HG03469 (cell line): ENCODE measurements around the gene ZC3H8.

ENCODE experiments used
- ATAC-seq: cut with Tn5 transposase; IDR thresholded peaks from one replicate; pipeline ENCODE4 v1.9.1; 2021; ENCODE audit warnings: mild to moderate bottlenecking, moderate library complexity, moderate number of reproducible peaks; ENCODE audit not compliant: unreplicated experiment

The ZC3H8 gene

DNA sequence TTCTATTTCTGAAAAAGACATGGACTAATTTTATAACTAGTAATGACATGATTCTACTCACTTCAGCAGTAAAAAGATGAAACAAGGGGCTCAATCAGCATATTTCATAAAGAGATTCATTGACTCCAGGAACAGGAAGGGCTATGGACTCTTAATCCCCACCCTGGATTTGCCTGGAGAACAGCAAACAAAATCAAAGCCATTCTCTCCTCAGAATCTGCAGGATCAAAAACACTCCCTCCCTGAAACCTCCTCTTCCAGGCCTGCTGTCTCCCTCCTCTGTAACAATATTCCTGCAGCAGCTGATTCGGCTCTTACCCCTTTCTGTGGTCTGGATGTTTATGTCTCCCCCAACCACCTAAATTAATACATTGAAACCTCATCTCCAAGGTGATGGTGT is 57.0 kb downstream of the ZC3H8 start:
- no peak for ATAC-seq

DNA sequence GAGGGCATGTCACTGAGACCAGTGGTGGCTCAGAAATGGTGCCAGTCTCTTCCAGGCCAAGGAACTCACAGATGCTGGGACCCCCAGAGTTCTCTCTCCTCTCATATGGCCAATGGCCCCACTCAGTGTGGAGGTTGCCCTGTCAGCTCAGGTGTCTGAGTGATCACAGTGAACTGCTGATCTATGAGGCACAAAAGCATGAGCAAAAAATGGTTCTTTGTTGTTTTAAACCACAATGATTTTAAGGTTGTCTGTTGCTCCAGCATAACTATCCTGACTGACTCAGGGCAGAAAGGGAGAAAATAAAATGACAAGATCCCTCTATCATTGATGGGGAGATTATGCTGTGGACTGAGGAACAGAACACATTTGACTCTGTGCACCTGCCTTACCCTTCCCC is 58.9 kb downstream of the ZC3H8 start:
- ATAC-seq: no peak

DNA sequence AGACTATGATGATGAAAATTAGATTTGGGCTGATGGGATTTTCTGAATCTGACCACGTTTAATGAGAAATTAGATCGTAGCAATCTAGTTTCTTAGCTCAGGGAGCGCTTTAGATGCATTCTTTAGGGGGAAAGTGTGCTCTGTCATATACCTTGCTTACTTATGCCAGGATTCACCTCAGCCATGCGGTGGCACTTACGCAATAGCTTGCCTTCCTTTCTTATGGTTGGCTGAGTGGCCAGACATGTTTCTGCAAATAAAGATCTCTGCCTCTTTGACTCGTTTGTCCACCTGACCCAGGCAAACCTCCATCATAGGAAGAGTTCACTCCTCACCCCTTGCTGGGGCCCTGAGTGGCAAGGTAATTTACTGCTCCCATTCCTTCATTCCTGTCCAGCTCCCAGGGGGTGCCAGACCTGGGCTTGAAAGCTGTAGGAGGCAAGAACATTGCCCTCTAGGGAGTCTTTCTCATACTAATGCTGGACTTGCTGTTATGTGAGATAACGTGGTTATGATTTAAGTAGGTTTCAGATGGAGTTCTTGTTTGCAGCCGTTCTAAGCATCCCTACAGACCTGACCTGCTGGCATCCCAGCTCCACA is 59.6 kb downstream of the ZC3H8 start:
- ATAC-seq: no peak

DNA sequence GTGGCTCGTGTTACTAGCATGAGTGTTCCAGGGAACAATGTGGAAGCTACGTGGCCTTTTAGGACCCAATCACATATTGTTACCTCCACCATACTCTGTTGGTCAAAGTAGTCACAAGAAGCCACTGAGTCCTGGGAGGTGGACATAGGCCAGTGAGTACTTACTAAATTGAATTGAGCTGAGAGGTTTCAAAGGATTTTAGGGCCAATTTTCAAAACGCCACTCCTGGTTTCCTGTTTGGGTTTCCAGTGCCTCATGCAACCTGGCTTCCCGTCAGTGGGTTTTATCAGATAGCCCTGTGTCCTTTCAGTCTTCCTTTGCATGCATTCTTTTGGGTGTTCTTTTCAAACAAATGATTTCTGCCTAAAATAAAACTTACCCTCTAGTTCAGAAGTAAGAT is 60.4 kb downstream of the ZC3H8 start:
- ATAC-seq: no peak

DNA sequence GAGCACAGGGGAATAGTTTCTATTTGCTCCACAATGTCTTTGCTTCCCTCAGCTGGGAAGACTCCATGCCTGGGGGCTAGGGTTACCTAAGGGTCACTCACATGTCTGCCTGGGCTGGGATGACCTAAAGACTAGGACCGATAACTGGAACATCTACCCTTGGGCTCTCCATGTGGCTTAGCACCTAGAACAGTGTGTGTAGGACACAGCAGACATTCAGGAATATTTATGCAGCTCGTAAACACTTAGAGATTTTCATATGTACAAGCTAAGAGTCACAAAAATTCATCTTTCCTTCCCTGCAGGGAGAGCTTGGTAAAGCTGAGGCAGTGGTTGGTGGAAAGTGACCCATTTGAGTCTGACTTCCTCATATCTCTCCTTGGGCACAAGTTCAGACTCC is 60.8 kb downstream of the ZC3H8 start:
- no peak for ATAC-seq

DNA sequence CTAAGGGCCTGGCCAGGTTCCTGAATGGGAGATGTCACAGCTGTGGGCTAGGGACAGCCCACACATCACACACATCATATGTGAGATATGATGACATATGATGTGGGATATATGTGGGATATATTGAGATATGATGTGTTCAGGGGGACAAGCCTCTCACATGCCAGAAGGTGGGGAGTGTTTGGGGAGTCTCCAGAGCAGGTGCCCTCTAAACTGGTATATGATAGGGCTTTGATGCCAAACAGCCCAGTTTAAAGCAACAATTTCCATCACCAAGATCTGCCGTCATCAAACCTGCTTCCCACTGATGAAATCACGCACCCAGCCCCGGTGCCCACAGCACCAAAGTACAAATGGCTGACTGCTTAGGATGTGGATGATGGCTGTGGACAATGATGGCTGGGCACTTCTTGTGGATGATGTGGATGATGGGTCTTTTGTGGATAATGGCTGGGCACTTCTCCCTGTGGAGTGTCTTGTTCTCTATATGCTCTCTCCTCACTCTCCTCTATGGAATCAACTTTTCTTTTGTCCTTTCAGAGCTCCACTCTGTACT is 65.8 kb downstream of the ZC3H8 start:
- ATAC-seq: no peak

DNA sequence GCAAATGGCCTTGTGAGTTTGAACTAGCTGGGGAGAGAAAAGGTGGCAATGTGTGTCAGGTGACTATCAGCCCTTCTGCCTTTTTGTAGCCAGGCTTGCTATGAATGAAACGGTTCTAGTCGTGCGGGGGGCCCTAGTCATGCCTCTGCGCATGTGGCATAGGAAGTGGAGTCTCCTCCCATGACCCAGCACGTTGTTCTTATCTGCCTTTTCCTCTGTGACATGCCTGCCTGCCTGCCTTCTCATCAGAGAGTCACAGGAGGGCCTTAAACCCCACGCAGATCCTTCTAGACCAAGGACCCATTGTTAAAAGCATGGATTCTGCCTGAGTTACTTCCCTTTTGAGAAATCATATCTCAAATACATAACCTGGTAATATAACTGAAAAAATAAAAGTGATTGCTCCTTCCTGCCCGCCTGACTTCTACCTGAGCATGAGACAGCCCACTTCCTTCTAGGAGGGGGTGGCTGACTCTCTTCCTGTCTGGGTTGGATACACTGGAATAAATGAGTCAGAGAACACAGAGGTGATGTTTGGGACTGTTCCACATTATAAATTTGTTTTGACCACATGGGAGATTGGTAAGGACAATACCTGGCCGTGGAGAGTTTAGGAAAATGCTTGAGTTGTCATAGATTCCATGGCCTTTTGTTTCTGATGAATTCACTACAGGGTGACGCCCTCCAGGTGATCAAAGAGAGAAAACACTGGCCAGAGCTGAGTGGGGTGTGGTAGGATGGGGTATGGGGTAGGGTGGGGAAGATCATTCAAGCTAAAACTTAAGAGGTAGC is 66.8 kb downstream of the ZC3H8 start:
- ATAC-seq: no peak

DNA sequence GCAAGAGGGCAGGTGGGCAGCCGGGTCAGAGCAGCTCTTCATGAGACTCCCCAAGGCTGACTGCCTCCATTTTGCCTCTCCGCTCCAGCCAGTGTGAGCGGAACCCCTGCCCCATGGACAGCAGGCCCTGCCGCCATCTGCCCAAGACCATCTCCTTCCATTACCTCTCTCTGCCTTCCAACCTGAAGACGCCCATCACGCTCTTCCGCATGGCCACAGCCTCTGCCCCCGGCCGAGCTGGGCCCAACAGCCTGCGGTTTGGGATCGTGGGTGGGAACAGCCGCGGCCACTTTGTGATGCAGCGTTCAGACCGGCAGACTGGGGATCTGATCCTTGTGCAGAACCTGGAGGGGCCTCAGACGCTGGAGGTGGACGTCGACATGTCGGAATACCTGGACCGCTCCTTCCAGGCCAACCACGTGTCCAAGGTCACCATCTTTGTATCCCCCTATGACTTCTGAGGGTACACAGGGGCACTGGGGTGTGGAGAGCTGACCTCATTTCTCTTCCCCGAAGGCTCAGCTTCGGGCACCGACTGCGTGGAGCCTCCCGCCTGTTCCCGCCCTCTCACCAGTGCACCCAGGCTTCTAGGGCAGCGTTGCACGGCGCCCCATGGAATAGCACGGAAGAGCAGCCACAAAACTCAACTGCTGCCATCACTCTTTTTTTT is 67.7 kb downstream of the ZC3H8 start:
- ATAC-seq: no peak

DNA sequence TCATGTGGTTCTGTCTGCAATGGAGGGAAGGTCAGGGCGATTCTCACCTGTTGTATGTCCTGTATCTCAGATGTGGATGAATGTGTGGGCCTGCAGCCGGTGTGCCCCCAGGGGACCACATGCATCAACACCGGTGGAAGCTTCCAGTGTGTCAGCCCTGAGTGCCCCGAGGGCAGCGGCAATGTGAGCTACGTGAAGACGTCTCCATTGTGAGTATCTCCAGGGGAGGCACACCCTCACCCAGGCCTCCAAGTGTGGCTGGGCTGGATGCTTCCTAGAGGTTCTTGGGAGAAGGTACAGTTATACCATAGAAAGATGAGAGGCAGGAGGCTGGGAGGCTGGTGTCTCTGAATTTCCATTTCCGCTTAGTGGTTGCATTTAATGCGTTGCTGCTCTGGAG is 69.7 kb downstream of the ZC3H8 start:
- ATAC-seq: no peak

DNA sequence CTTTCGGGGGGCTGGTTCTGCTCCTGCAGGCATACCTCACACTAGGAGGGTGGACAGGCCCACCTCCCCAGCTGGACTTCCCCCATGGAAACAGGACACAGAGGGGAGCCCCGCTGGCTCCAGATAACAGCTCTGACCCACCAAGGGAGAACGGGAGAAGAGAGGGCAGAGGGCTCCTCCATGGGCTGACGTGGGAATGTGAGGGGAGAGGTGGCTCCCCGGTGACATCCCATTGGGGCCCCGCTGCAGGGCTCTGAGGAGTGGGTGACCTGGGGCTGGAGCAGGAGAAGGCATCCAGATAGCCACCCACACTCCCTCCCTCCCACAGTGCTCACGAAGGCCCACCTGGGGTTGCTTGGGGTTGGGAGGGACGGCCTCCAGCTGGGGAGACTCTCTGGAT is 70.7 kb downstream of the ZC3H8 start:
- no peak for ATAC-seq

DNA sequence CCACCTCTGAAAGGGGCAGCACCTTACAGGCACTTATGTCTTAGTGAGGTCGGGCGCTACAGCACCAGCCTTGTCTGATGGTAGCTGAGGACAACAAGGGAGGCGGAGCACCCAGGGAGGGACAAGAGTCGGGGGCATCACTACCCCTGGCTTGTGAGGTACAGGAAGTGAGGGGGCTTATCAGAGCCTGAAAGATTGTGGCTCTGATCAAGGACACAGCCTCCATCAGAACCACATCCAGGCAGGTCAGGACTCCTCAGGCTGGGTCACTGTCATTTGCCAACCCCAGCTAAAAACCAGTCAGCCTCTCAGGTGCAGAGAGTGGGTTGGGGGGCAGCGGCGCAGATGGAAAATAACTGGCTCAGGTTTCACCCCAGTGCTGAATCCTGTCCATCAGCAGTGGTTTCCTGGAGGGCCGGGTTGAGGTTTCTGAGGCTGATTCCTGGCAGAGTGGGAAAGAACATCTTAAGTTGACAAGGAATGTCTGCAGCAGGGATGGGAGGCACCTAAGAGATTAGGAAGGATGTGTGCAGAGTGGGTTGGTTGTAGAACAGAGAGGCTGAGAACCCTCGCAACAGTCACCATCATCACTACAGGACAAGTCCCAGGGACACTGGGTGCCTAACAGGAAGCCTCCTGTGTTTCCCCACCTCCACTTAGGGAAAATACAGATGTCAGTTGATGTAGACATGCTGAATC is 71.4 kb downstream of the ZC3H8 start:
- ATAC-seq: no peak

DNA sequence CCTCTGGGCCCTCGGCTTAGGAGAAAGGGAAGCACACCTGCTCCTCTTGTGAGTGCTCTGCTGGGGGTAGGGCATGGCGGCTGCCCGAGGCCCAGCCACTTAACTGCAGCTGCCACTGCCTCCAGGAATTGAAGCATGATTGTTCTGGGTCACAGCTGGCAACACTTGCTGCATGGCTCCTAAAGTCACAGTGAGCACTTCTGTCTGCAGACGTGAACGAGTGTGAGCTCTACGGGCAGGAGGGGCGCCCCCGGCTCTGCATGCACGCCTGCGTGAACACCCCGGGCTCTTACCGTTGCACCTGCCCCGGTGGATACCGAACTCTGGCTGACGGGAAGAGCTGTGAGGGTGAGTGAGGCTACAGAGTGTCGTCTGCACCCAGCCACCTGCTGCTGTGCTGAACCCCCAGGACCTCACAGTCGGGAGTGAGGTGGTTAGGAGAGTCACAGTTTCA is 72.2 kb downstream of the ZC3H8 start:
- no peak for ATAC-seq

DNA sequence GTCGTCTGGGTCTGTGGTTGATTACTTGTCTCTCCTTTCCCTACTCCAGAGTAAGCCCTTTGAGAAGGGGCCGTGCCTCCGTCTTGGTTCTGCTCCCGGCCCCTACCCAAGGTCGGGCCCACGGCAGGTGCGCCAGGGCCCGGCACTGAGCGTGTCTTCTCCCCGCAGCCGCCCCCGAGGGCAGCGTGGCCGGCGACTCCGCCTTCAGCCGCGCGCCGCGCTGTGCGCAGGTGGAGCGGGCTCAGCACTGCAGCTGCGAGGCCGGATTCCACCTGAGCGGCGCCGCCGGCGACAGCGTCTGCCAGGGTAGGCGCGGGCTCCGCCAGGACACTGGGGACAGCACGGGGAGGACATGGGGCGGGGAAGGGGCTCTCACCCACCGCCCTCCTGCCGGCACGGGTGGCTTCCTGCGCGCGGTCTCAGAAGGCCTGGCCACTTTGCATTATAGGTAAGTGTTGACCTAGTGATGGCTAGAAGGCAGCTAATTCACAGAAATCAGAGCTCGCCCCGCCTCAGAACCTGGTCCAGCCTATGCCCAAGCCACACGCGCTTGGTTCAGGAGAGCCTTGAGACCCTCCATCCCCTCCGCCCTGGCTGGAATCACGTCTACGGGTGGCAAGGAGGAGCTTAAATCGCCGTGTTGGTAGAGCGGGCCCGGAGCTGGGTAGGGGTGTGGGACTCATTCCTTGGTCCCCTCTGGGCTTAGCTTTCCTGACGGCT is 73.1 kb downstream of the ZC3H8 start:
- ATAC-seq: no peak

DNA sequence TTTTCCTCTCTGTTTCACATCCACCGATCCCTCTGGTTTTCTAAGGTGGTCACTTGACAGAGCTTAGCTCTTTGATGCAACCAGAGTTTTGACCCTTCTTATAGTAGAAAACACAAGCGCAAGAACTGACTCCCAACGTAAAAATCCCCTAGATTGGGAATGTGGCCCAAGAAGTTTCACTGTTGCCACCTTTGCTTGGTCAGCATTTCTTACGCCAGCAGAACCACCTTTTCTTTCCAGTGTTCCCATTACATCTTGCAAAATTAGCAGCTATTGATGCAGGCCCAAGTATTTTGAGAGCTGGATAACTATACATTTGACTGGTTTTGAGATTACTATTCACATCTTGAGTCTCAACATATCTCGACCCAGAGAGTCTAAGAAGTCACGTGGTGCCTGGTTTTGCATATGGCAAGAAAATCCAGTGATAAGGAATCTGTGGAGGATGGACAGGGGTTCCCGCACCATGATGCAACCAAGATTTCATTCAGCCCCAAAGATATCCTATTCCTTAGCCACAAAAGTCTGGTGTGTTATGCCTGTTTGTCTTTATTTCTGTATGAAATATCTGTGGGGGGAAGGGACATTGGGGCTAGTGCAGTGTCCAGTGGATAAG is 78.8 kb downstream of the ZC3H8 start:
- no peak for ATAC-seq

DNA sequence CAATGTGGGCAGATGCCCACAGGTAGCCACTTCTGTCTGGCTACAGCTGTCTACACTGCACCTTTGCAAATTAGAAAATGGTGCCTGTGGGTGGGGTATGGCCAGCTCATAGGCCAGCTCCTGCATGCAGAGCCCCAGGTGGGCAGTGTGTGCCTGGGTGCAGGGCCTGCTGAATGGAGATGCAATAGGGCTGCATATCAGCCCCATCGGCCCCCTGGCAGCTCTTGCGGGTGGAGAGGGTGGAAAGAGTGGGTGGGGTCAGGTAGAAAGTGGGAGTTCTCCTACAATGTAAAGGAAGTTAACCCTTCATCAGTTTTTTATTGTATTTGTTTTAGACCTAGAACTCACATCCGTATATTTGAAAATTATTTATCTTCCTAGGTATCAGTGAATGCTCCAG is 79.5 kb downstream of the ZC3H8 start:
- no peak for ATAC-seq

DNA sequence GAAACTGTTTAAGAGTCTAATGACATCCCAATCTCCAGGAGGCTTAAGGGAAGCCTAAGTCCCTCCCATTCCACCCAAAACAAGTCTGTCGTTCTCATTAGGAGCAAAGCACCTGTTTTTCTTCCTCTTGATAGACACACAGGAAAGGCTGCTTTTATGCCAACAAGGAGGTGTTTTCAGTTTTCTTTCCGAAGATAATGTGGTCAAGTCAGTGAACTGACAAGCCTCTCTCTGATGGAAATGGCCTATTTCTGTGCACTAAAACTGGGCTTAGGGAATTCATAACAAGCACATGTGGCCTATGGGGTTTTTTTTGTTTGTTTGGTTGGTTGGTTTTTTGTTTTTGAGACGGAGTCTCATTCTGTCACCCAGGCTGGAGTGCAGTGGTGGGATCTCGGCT is 80.5 kb downstream of the ZC3H8 start:
- ATAC-seq: no peak

DNA sequence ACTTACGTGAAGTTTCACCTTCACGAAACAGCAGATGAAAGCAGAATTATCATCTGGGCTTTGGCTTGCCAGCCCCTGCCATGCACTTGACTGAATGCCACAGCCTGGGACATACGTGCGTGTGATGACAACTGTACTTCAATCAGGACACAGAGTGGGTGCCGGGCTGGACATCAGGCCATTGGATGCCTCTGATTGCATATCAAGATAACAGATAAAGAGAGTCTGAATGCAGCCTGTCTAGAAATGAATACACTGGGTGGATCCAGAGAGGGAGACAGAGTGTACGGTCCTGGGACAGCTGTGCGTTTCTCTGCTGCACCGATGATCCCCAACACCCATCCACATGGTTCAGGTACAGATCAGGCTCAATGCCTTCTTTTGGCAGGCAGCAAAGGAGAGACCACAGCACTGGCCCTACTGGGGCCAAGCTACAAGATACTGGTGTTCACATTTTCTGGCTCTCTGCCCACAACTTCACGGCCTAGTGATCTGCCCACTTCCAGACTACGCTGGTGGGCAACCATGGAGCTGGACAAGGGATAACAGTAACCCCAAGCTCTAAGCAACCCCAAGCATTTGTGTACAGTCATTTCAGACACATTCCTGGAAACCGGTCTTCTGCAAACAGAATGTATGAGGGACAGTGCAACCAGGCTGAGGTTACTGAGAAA is 81.1 kb downstream of the ZC3H8 start:
- no peak for ATAC-seq

DNA sequence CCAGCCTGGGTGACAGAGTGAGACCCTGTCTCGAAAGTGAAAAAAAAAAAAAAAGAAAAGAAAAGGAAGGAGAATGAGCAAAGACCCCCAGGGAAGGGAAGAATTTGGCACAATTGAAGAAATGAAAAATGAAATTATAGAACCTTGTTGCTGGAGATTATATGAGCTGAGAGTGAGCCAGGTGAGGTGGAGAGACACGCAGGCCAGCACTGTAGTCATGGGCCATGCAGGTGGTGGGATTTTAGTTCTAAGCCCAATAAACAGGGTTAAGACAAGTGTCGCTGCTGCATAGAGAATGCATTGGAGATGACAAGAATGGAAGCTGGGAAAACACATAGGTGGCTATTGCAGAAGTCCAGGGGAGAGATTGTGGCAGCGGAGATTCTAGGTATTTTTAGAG is 84.3 kb downstream of the ZC3H8 start:
- no peak for ATAC-seq

DNA sequence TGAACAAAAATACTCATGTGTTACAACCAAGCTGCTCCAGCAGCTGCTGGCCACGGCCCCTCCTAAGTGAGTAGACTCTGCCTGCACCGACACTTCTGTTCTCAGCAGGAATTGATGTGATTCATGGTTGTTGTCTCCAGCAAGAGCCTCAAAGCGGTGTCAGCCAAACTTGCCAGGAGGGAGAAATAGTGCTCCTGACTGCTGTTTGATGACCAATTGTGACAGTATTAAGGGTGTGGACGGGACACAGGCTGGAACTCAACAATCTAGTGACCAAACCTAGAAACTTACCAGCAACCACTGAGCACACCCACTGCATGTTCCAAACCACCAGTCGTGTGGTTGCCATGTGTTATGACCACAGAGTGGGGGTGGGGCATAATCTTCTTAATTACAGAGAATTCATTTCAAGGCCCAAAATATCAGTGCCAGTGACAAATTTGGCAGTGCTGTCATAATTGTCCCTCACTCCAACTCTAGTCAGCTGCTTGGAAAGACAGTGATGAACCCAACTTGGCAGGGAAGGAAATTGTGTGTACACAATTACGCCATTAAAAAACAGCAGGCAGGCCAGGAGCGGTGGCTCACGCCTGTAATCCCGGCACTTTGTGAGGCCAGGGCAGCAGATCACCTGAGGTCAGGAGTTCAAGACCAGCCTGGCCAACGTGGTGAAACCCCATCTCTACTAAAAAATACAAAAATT is 86.3 kb downstream of the ZC3H8 start:
- ATAC-seq: no peak
